ENCODE measurements around the gene SPN.
"Not testable (repeated sequence)": the region's sequence is repeated elsewhere in the genome, so short reads cannot be mapped to it uniquely, and the experiment has no call there.

The SPN gene

DNA sequence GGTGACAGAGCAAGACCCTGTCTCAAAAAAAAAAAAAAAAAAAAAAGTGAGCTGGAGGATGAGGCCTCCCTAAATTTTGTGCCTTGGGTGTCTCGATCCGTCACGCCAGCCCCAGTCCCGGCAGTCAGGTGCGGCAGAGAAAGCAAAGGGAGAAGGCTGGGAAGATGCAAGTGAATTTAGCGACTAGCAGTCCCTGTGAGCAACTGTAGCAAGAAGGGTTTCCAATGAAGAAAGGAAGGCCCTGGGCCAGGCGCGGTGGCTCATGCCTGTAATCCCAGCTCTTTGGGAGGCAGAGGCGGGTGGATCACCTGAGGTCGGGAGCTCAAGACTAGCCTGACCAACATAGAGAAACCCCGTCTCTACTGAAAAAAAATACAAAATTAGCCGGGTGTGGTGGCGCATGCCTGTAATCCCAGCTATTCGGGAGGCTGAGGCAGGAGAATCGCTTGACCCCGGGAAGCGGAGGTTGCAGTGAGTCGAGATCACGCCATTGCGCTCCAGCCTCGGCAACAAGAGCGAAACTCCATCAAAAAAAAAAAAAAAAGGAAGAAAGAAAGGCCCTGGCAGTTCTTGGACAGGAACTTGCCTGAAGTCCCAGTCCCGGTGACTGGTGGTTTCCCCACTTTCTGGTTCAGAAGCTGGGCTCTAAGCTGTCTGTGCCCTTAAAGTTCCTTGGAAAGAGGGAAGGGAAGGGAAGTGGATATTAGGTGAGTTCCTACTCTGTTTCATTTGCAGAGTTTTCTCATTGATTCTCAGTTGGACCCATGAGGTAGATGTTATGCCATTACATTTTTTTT lies 14.1 kb downstream of the SPN start:
- DNase-seq (ENCODE audit: low spot score): no peak

- peak; percentile 88 for DNase-seq (ENCODE audit: low spot score)
Measured at GRCh38 chr16:29678691-29679267, 15.7 kb downstream of the SPN start, which contains the start of gene QPRT. Gene QPRT, plus strand, starts transcription at chr16:29679180. Its CDS starts 18 bp downstream, at chr16:29679198.

GRCh38 chr16:29680180-29680598 lies 17.1 kb downstream of the SPN start:
- no peak for DNase-seq (ENCODE audit: low spot score)

GRCh38 chr16:29683543-29684090 lies 20.6 kb downstream of the SPN start:
- no peak for DNase-seq (ENCODE audit: low spot score)

- no peak for DNase-seq (ENCODE audit: low spot score)
Measured at GRCh38 chr16:29684679-29685078, 21.6 kb downstream of the SPN start.

- no peak for DNase-seq (ENCODE audit: low spot score)
Measured at GRCh38 chr16:29686740-29687332, 23.8 kb downstream of the SPN start.

GRCh38 chr16:29687755-29688154 lies 24.7 kb downstream of the SPN start:
- no peak for DNase-seq (ENCODE audit: low spot score)

DNA sequence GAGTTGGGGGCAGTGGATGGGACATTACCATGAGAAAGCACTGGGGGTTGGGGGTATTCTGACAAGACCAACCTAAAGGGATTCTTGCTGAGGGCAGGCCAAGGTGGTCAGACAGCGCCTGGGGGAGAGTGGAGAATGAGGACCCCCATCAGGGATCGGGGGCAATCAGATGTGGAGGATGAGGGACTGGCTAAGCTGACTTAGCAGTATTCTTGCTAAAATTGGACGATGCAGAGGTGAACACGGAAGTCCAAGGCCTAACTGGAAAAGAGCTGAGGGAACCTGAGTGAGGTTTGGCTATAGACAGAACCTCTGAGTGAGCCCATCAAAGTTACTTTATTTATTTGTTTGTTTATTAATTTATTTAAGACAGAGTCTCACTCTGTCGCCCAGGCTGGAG lies 25.1 kb downstream of the SPN start:
- no peak for DNase-seq (ENCODE audit: low spot score)

- not testable (repeated sequence) for DNase-seq (ENCODE audit: low spot score)
Measured at GRCh38 chr16:29689490-29690351, 26.7 kb downstream of the SPN start.

GRCh38 chr16:29692606-29693005 lies 29.6 kb downstream of the SPN start:
- DNase-seq (ENCODE audit: low spot score): not testable (repeated sequence)

DNA sequence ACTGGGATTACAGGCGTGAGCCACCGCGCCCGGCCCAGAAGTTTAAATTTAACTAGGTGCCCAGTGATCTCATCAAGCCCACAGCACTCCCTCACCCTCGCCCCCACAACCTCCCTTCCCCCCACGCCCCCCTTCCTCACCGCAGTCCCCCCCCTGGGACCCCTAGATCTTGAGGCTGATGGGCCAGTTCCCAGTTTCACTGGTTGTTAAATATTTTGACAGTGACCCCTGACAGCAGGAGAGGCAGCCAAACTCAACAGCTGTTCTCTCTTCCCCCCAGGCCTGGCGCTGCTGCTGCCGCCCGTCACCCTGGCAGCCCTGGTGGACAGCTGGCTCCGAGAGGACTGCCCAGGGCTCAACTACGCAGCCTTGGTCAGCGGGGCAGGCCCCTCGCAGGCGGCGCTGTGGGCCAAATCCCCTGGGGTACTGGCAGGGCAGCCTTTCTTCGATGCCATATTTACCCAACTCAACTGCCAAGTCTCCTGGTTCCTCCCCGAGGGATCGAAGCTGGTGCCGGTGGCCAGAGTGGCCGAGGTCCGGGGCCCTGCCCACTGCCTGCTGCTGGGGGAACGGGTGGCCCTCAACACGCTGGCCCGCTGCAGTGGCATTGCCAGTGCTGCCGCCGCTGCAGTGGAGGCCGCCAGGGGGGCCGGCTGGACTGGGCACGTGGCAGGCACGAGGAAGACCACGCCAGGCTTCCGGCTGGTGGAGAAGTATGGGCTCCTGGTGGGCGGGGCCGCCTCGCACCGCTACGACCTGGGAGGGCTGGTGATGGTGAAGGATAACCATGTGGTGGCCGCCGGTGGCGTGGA lies 31.5 kb downstream of the SPN start:
- no peak for DNase-seq (ENCODE audit: low spot score)

DNA sequence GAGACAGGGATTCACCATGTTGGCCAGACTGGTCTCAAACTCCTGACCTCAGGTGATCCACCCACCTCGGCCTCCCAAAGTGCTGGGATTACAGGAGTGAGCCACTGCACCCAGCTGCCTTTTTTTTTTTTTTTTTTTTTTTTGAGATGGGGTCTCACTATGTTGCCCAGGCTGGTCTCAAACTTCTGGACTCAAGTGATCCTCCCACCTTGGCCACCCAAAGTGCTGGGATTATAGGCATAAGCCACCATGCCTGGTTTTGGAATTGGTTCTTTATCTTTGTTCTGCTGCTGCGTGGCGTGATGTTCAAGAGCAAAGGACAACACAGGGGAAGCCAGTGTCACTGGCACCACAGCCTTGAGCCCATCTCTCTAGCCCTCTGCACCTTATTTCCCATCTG lies 32.6 kb downstream of the SPN start:
- not testable (repeated sequence) for DNase-seq (ENCODE audit: low spot score)

GRCh38 chr16:29696881-29697331 lies 33.9 kb downstream of the SPN start:
- no peak for DNase-seq (ENCODE audit: low spot score)

DNA sequence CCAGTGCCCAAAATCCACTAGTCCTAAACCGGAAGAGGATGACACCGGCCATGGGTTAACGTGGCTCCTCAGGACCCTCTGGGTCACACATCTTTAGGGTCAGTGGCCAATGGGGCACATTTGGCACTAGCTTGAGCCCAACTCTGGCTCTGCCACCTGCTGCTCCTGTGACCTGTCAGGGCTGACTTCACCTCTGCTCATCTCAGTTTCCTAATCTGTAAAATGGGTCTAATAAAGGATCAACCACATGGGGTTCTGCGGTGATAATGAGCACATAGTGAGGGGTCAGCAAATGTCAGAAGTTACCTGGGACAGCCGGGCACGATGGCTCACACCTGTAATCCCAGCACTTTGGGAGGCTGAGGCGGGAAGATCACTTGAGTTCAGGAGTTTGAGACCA lies 34.3 kb downstream of the SPN start:
- no peak for DNase-seq (ENCODE audit: low spot score)

DNA sequence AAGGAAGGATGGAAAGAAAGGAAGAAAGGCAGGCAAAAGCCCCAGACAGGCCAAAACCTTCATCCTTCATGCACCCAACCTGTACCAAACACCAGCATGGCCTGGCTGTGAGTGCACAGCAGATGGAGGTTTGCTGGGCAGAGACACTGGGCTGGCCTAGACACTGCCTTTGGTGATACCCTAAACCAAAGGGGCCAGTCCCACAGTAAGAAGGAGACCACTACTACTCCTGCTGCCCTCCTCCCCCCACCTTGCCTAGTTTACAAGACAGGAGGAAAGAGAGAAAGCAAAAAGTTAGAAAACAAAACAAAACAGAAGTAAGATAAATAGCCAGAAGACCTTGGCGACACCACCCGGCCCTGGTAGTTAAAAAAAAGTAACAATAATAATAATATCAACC lies 35.0 kb downstream of the SPN start:
- DNase-seq (ENCODE audit: low spot score): no peak

DNA sequence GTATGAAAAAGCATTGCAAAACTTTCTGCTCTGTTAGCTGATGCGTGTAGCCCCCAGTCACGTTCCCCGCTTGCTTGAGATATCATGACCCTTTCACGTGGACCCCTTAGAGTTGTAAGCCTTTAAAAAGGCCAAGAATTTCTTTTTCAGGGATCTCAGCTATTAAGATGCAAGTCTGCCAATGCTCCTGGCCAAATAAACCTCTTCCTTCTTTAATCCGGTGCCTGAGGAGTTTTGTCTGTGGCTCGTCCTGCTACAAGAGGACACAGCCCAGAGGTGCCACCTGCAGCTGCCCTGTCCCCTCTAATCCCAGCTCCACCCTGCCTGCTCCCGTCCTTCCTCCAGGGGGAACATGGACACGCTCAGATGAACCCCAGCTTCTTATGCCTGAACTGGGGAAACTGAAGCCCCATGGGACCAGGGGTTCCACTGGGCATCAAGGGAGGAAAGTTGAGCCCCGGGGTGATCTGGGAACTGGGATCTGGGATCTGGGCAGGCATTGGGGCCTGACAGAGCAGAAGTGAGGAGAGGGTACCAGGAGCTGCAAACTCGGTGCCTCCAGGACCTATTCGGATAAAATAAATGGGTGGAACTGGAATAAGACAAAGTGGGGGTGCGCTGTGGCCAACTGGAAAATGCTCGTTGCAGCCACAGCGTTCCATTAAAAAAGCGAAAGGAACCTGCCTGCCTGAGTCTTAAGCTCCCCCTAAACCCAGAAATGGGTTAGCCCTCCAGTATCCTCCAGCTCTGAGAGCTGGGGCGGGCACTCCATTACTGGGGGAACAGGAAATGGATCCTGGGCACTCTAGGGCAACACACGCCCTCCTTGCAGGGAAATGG lies 35.7 kb downstream of the SPN start:
- no peak for DNase-seq (ENCODE audit: low spot score)

GRCh38 chr16:29699324-29700219 lies 36.5 kb downstream of the SPN start:
- DNase-seq (ENCODE audit: low spot score): no peak

DNA sequence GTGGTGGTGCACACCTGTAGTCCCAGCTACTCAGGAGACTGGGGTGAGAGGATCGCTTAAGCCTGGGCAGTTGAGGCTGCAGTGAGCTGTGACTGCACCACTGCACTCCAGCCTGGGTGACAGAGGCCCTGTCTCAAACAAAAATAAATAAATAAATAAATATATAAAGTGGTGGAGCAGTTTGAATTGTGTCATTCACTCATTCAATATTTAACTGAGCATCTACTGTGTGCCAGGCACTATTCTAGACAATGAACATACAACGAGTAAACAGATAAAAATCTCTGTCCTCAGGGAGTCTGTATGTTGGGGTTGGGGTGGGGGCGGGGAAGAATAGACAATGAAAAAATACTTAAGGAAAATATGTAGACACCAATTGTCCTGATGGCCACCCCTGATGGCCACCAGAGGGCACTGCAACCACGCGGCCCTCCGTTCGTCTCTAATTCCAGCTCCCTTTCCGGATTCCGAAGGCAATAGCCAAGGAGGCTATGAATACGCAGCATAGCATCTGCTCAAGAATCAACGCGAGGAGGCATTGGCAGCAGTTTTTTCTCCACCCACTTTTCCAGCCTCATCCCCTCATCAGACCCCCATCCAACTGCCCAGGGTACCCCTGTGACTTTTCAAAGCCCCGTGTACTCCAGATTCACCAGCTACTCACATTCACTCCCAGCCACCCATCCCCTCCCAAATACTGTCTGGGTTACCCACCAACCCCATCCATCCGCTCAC lies 37.4 kb downstream of the SPN start:
- peak; percentile 82 for DNase-seq (ENCODE audit: low spot score)
